Measurements from ENCODE around the gene EFHB. TPM values are rescaled to one million over a fixed set of nuclear protein-coding genes. Genes with fewer than 3 reads are reported as not detected.
"Not testable (repeated sequence)": the region's sequence is repeated elsewhere in the genome, so short reads cannot be mapped to it uniquely, and the experiment has no call there.

Gene EFHB
- total RNA-seq, 1 experiment from 2014 or later: 0.30 TPM

DNA sequence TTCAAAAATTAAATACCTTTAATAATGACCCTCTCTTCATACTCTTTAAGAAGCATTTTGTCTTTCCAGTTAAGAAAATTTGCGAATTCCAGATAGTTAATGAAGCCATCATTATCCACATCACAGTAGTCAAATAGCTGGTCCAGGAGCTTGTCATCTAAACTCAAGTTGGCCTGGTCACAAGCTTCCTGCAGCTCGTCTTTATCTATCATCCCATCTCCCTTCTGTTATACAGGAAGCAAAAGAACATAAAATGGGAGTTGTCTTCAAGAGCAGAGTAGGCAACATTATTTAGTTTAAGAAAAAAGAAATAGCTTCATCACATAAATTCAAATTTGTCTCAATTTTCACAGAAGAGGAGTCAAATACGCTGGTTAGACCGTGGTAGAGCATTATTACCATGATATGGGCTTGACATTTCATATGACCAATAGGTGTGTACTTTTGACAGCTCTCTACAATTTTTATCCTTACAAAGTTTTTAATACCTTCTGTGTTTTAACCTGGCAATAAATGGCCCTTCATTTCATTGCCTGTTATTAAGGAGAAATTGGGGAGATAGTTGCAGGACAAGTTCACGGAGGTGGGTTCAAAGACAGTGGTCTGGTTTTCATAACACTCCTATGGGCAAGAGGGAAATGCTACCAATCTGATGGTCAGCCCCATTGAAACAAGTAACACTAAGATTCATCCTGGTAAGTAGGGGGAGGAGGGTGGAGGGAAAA lies 45.4 kb downstream of the EFHB start:
- ATAC-seq: no peak
- TF ChIP-seq FOSL1 (IDR thresholded peaks at IDR 0.05; ENCODE audit: low read depth) (no peak), EZH2 (IDR thresholded peaks at IDR 0.05) (no peak), SP1 (IDR thresholded peaks at IDR 0.05; ENCODE audit: low read depth) (no peak), SRF (IDR thresholded peaks at IDR 0.05; ENCODE audit: low read depth) (no peak), TCF7L2 (IDR thresholded peaks at IDR 0.05; ENCODE audit: borderline replicate concordance, extremely low read depth, insufficient read depth, insufficient read length) (no peak), RAD21 (IDR thresholded peaks at IDR 0.05; ENCODE audit: low read depth) (no peak), EGR1 (IDR thresholded peaks at IDR 0.05; ENCODE audit: low read depth) (no peak), POLR2AphosphoS5 (IDR thresholded peaks at IDR 0.05; ENCODE audit: low read depth, low read length) (no peak), CBX3 (IDR thresholded peaks at IDR 0.05; ENCODE audit: low read depth) (no peak), ELF1 (IDR thresholded peaks at IDR 0.05; ENCODE audit: borderline replicate concordance, low read depth) (no peak), YY1 (IDR thresholded peaks at IDR 0.05; ENCODE audit: extremely low read depth, insufficient replicate concordance, low read depth, low read length) (no peak), ZNF274 (IDR thresholded peaks at IDR 0.05; ENCODE audit: low read depth, low read length) (no peak), POLR2A (IDR thresholded peaks at IDR 0.05; ENCODE audit: borderline replicate concordance, extremely low read depth, insufficient read depth, insufficient read length) (no peak), EZH2phosphoT487 (IDR thresholded peaks at IDR 0.05; ENCODE audit: borderline replicate concordance) (no peak)
- TF ChIP-seq, protein P1, sequence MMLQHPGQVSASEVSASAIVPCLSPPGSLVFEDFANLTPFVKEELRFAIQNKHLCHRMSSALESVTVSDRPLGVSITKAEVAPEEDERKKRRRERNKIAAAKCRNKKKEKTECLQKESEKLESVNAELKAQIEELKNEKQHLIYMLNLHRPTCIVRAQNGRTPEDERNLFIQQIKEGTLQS (IDR thresholded peaks at IDR 0.05): no peak
- TF ChIP-seq, protein P2, sequence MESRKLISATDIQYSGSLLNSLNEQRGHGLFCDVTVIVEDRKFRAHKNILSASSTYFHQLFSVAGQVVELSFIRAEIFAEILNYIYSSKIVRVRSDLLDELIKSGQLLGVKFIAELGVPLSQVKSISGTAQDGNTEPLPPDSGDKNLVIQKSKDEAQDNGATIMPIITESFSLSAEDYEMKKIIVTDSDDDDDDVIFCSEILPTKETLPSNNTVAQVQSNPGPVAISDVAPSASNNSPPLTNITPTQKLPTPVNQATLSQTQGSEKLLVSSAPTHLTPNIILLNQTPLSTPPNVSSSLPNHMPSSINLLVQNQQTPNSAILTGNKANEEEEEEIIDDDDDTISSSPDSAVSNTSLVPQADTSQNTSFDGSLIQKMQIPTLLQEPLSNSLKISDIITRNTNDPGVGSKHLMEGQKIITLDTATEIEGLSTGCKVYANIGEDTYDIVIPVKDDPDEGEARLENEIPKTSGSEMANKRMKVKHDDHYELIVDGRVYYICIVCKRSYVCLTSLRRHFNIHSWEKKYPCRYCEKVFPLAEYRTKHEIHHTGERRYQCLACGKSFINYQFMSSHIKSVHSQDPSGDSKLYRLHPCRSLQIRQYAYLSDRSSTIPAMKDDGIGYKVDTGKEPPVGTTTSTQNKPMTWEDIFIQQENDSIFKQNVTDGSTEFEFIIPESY (IDR thresholded peaks at IDR 0.05; ENCODE audit: extremely low read depth, insufficient replicate concordance, low read length): no peak
- TF ChIP-seq, protein P3, sequence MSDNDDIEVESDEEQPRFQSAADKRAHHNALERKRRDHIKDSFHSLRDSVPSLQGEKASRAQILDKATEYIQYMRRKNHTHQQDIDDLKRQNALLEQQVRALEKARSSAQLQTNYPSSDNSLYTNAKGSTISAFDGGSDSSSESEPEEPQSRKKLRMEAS (IDR thresholded peaks at IDR 0.05): no peak
- Histone ChIP-seq H3K9me3 (ENCODE audit: control insufficient read depth in 1 of 2, insufficient read depth in 1 of 2, low read depth in 1 of 2, low read length in 2 of 2) (no peaks in the 10 kb centered on the region), H3K4me3 (replicated peaks in 1 of 2; ENCODE audit: low read depth in 1 of 2, low read length in 2 of 2) (peak overlapping the region in 1 of 2 experiments; percentile 2; a peak in 1 of 4 replicates), H3K27ac (ENCODE audit: low read depth, low read length) (no peak overlapping the region), H2AFZ (ENCODE audit: low read depth, low read length, poor library complexity, severe bottlenecking) (peak overlapping the region; percentile 60), H3K27me3 (ENCODE audit: insufficient read depth, low read length) (no peaks in the 10 kb centered on the region), H4K20me1 (ENCODE audit: insufficient read depth) (no peaks in the 10 kb centered on the region), H3K79me2 (ENCODE audit: insufficient read depth, low read length) (no peaks in the 10 kb centered on the region), H3K4me1 (ENCODE audit: control insufficient read depth in 1 of 2, insufficient read depth in 2 of 2, low read length in 2 of 2) (peaks cover 0 to 14% of the 10 kb centered on the region in 2 experiments; a peak in 2 of 4 replicates), H3K4me2 (ENCODE audit: low read length) (peak overlapping the region; percentile 51), H3K9me2 (ENCODE audit: insufficient read depth) (no peaks in the 10 kb centered on the region), H3K36me3 (ENCODE audit: control insufficient read depth in 1 of 2, insufficient read depth in 2 of 2, low read length in 2 of 2) (no peaks in the 10 kb centered on the region), H3K9ac (ENCODE audit: low read length) (no peak overlapping the region)
- no peak for DNase-seq (ENCODE audit: low read depth, low spot score)
- ChIA-PET CTCF (no interaction called here), POLR2A (no interaction called here), RAD21 (ENCODE audit: low non-redundant PET in 1 of 2, low total read pairs in 2 of 2, uncharacterized antibody in 2 of 2, unreplicated experiment in 2 of 2) (no interaction called here)
- BruUV-seq (replicated peaks): no TSS peak
- intact Hi-C loops (cut with micrococcal nuclease): loop anchor here (5.0 to 10.0 kb wide), 3 partner anchors 154 to 296 kb away; partner anchors contain the start of genes KAT2B and SGO1

DNA sequence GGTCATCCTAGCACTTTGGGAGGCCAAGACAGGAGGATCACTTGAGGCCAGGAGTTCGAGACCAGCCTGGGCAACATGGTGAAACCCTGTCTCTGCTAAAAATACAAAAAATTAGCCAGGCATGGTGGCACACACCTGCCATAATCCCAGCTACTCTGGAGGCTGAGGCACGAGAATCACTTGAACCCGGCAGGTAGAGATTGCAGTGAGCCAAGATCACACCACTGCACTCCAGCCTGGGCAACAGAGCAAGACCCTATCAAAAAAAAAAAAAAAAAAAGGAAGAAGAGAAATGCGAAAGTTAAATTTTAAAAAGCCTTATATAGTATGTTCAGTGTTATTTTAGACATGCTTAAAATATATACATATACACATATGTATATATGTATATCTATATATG lies 46.9 kb downstream of the EFHB start:
- DNase-seq (ENCODE audit: low read depth, low spot score); H3K4me3 ChIP-seq (replicated peaks in 1 of 2; ENCODE audit: low read depth in 1 of 2, low read length in 2 of 2); H3K27ac ChIP-seq (ENCODE audit: low read depth, low read length); H3K79me2 ChIP-seq (ENCODE audit: insufficient read depth, low read length); BruUV-seq (replicated peaks); H4K20me1 ChIP-seq (ENCODE audit: insufficient read depth); H3K9me2 ChIP-seq (ENCODE audit: insufficient read depth); POLR2A ChIA-PET; H3K36me3 ChIP-seq (ENCODE audit: control insufficient read depth in 1 of 2, insufficient read depth in 2 of 2, low read length in 2 of 2); H3K4me2 ChIP-seq (ENCODE audit: low read length); H3K9me3 ChIP-seq (ENCODE audit: control insufficient read depth in 1 of 2, insufficient read depth in 1 of 2, low read depth in 1 of 2, low read length in 2 of 2); H2AFZ ChIP-seq (ENCODE audit: low read depth, low read length, poor library complexity, severe bottlenecking); ATAC-seq; H3K27me3 ChIP-seq (ENCODE audit: insufficient read depth, low read length); H3K9ac ChIP-seq (ENCODE audit: low read length): not testable (repeated sequence)
- intact Hi-C loops (cut with micrococcal nuclease): loop anchor here (5.0 to 10.0 kb wide), 3 partner anchors 155 to 298 kb away; partner anchors contain the start of genes KAT2B and SGO1
- peaks cover 0 to 14% of the 10 kb centered on the region in 2 experiments; a peak in 2 of 4 replicates for H3K4me1 ChIP-seq (ENCODE audit: control insufficient read depth in 1 of 2, insufficient read depth in 2 of 2, low read length in 2 of 2)
- CTCF ChIA-PET: interaction anchor here (0.6 to 1.4 kb wide), 2 partner anchors 139 to 336 kb away, joined by 3 to 4 read pairs; no protein-coding TSS in a partner anchor
- RAD21 ChIA-PET (ENCODE audit: low non-redundant PET in 1 of 2, low total read pairs in 2 of 2, uncharacterized antibody in 2 of 2, unreplicated experiment in 2 of 2): interaction anchor here in 1 of 2 experiments (0.6 kb wide), 1 partner anchor 303 kb away, joined by 3 read pairs; no protein-coding TSS in a partner anchor
